ENCODE measurements around the gene ZNF425.
"Not testable (repeated sequence)": the region's sequence is repeated elsewhere in the genome, so short reads cannot be mapped to it uniquely, and the experiment has no call there.

The ZNF425 gene

DNA sequence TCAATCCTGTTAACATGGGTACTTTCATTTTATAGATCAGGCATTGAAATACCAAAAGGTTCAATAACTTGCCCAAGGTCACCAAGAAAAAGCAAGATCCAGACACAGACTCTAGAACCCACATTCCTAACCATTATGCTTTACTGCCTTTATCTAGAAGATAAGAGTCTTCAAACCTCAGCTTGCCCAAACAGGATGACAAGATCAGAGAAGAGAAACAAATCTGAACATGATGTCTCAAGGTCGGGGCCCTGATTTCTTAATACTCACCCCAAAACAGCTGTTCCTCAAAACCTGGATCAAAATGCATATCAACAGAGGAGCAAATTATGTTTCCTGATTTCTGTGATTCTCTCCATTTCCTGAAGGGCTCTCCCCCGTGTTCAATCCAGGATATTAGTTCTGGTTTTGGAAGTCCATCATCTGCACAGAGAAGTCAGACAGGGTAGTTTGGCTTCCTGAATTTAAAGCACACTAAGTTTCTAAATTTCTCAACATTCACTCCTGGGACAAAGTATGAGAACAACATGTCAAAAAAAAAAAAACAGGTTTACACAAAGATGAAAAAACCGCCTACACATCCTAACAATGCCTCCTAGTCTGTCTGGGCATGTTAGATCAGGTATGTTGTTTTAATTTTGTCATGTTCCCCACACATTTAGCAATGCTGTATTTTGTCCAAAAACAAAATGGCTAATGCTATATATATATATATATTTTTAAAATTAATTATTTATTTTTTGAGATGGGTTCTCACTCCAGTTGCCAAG is 51.8 kb downstream of the ZNF425 start:
- DNase-seq (ENCODE audit: low spot score) = no peak

- DNase-seq (ENCODE audit: low spot score) = no peak
Measured at GRCh38 chr7:149072438-149072775, 53.7 kb downstream of the ZNF425 start.

DNA sequence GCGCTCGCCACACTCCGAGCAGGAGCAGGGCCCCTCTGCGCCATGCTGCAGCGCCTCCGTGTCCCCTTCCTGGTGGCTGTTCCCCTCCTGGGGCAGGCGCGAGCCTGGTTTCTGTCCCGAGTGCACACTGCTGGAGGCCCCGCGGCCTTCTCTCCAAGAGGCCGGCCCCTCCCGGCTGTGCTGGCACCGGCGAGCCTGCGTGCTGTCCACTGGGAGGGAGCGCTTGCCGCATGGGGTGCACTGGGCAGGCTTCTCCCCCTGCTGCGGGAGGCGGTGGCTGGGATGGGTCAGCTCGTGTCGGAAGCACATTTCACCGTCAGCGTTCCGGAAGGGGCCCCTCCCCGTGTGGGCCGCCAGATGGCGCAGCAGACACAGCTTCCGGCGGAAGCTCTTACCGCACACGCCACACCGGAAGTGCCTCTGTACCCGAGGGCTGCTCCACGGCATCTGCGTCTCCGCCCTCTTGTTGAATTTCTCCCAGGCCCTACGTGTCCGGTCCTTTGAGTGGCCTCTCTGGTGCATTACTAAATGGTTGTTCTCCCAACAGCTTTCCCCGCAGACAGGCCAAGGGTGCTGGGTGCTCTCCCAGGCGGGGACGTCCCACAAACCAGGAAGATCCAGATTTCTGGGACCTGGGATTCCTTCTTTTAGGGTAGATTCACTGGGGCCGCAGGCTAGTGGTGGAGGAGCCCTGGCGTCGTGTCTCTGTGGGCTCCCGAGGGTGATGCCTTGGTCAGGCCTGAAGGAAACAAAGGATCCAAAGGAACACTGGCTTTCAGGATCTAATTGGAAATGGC is 54.3 kb downstream of the ZNF425 start:
- DNase-seq (ENCODE audit: low spot score) = peak; percentile 52

GRCh38 chr7:149071182-149071635 is 54.9 kb downstream of the ZNF425 start:
- DNase-seq (ENCODE audit: low spot score) = no peak

- DNase-seq (ENCODE audit: low spot score) = no peak
Measured at GRCh38 chr7:149070372-149071125, 55.6 kb downstream of the ZNF425 start.

- no peak for DNase-seq (ENCODE audit: low spot score)
Measured at GRCh38 chr7:149067869-149068268, 58.3 kb downstream of the ZNF425 start.

DNA sequence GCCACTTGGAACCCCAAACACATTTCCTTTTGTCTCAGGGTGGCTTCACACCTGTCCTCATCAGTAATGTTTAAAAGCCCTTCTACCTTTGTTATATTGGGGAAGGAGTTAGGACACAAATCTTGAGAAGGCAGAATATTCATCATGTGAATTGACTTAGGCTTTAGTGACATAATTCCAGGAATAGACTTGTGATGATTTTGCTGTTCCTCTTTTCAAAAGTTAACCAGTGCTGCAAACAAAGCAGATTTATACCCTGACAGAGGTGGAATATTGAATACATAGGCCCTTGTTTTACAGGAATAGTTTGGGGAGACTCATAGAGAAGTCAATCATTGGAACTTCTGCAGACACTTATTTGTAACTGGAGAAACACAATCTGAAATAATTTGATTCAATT is 62.6 kb downstream of the ZNF425 start:
- no peak for DNase-seq (ENCODE audit: low spot score)

DNA sequence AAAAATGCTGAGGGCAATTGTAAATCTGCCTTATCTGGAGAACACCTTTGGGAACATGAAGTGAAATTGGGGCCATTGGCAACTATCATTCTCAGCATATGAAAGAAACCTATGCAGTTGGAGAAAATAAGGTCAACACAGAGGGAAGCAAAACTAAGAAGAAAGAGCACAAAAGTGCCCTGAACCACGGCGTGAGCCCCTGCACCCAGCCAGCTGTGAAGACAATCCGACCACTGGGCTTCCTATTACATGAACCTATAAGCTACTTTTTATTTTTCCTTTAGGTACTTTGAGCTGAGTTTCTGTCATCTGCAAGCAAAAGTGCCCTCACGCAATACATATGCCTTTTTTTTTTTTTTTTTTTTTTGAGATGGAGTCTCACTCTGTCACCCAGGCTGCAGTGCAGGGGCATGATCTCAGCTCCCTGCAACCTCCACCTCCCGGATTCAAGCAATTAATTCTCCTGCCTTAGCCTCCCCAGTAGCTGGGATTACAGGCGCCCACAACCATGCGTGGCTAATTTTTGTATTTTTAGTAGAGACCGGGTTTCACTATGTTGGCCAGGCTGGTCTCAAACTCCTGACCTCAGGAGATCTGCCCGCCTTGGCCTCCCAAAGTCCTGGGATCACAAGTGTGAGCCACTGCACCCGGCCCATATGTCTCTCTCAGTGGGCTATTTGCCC is 63.8 kb downstream of the ZNF425 start:
- not testable (repeated sequence) for DNase-seq (ENCODE audit: low spot score)

- DNase-seq (ENCODE audit: low spot score) = no peak
Measured at GRCh38 chr7:149060156-149060555, 66.0 kb downstream of the ZNF425 start.

DNA sequence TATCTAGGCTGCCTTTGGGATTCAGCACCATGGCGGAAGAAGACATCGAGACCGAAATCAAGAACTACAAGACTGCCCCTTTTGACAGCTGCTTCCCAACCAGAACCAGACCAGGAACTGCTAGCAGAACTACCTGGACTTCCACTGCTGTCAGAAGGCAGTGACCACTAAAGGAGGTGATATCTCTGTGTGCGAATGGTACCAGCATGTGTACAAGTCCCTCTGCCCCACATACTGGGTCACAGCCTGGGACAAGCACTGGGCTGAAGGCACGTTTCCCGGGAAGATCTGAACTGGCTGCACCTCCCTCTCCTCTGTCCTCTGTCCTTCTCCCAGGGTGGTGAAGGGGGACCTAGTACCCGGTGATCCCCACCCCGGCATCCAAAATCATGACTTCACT is 72.2 kb downstream of the ZNF425 start:
- DNase-seq (ENCODE audit: low spot score) = no peak

GRCh38 chr7:149053384-149053783 is 72.7 kb downstream of the ZNF425 start:
- DNase-seq (ENCODE audit: low spot score) = no peak
